Measurements from ENCODE around the gene ADORA1.

The ADORA1 gene

GRCh38 chr1:203127666-203128430 is at the start of gene ADORA1:
Gene ADORA1 (plus strand): TSS chr1:203127726. CDS start chr1:203128842, 1,116 bp downstream.
- no peak for TF ChIP-seq CTCF (IDR thresholded peaks at IDR 0.05)

GRCh38 chr1:203077956-203078355 is 49.6 kb upstream of the ADORA1 start:
- no peak for TF ChIP-seq CTCF (IDR thresholded peaks at IDR 0.05)

GRCh38 chr1:203078478-203078877 is 49.0 kb upstream of the ADORA1 start:
- TF ChIP-seq CTCF (IDR thresholded peaks at IDR 0.05): no peak

- no peak for TF ChIP-seq CTCF (IDR thresholded peaks at IDR 0.05)
These were observed 47.1 kb upstream of the ADORA1 start for GRCh38 chr1:203080456-203080855.

- no peak for TF ChIP-seq CTCF (IDR thresholded peaks at IDR 0.05)
These were observed 45.9 kb upstream of the ADORA1 start for GRCh38 chr1:203081465-203082230.

- TF ChIP-seq CTCF (IDR thresholded peaks at IDR 0.05): no peak
These were observed 45.4 kb upstream of the ADORA1 start for GRCh38 chr1:203082231-203082505.

- no peak for TF ChIP-seq CTCF (IDR thresholded peaks at IDR 0.05)
These were observed 44.7 kb upstream of the ADORA1 start for GRCh38 chr1:203082571-203083462.
